ENCODE data around the gene HEATR3. TPM values are rescaled to one million over a fixed set of nuclear protein-coding genes. Genes with fewer than 3 reads are reported as not detected.

The HEATR3 gene
- total and polyA plus RNA-seq, 3 donors from 2014 or later: 13.5 to 51.2 (median 44.0) TPM

GRCh38 chr16:50072730-50073129 is 7.0 kb downstream of the HEATR3 start:
- intact Hi-C loops (cut with DNase I; ENCODE audit: low total_unique reads): no loop called here
- H3K4me3 ChIP-seq: no peak overlapping the region

DNA sequence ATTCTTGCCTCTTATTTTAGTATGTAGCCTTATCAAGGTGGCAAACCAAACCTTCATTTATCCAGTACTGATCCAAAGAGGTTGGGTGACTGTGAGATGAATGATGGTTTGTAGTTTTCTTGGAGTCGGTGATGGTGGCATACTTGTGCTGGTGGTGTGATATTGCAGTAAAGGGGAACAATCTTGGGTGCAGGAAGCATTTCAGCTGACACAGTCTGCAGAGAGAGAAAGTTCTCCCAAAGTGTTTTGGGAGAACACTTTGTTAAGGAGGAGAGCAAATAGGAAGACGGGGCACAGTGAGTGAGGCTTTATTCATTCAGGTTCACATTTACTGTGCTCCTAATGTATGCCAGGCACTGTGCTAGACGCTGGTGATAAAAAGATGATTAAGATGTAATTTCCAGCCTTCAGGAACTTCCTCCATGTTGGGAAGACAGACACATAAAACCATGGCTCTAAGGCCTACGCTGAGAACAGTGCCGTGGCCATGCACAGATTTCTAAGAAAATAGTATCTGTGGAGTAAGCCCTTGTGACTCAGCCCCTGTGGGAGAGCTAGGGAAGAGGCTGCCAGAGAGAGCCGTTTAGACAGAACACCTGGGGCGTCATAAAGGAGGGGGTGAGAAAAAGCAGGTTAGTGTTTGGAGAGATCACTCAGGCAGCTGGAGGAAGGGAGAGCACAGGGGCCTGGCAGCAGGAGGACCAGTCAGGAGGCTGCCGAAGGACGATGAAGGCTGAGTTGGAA is 13.8 kb downstream of the HEATR3 start:
- no peak for DNase-seq
- Histone ChIP-seq H3K27me3 (no peaks in the 10 kb centered on the region), H3K9me3 (no peaks in the 10 kb centered on the region), H3K36me3 (ENCODE audit: low read depth, missing control alignments) (no peaks in the 10 kb centered on the region), H3K4me1 (no peaks in the 10 kb centered on the region), H3K27ac (no peak overlapping the region), H3K4me3 (no peak overlapping the region)
- WGBS, 2 donors: 77 to 81% methylated on average over 9 of the region's 9 CpGs
- TF ChIP-seq CTCF (IDR thresholded peaks at IDR 0.05) (no peak), POLR2A (IDR thresholded peaks at IDR 0.05) (no peak)
- intact Hi-C loops (cut with DNase I; ENCODE audit: low total_unique reads): no loop called here

More at GRCh38 chr16:50072730-50073129, 7.0 kb downstream of the HEATR3 start:
- no peak for DNase-seq
- 90 to 95% methylated on average over 5 of the region's 5 CpGs for WGBS, 2 donors
- no peak for TF ChIP-seq POLR2A (IDR thresholded peaks at IDR 0.05)
- no peak for TF ChIP-seq CTCF (IDR thresholded peaks at IDR 0.05)
- Histone ChIP-seq H3K4me1 (peaks cover 7% of the 10 kb centered on the region), H3K9me3 (no peaks in the 10 kb centered on the region), H3K27me3 (no peaks in the 10 kb centered on the region), H3K36me3 (ENCODE audit: low read depth, missing control alignments) (no peaks in the 10 kb centered on the region), H3K27ac (no peak overlapping the region)

- Histone ChIP-seq H3K9me3 (no peaks in the 10 kb centered on the region), H3K36me3 (ENCODE audit: low read depth, missing control alignments) (no peaks in the 10 kb centered on the region), H3K4me1 (no peaks in the 10 kb centered on the region), H3K27ac (no peak overlapping the region), H3K27me3 (no peaks in the 10 kb centered on the region), H3K4me3 (no peak overlapping the region)
- DNase-seq: no peak
- intact Hi-C loops (cut with DNase I; ENCODE audit: low total_unique reads): no loop called here
- 81 to 83% methylated on average over 7 of the region's 7 CpGs for WGBS, 2 donors
- TF ChIP-seq CTCF (IDR thresholded peaks at IDR 0.05): no peak
These were observed 15.8 kb downstream of the HEATR3 start for GRCh38 chr16:50081428-50082018.

DNA sequence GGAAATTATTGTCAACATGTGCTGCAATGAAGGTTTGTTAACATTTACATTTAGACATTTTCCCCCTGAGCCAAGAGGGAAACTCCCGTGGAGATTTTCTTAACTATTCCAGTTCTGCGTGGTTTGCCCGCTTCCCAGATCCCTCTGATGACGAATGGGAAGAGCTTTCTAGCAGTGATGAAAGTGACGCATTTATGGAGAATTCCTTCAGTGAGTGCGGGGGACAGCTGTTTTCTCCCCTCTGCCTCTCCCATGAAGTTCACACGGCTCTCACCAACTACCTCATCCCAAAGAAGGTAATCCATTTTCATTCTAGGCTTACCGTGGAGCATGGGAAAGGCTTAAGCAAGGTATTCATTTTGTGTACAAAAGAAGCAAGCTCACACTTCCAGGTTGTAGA is 18.2 kb downstream of the HEATR3 start:
- intact Hi-C loops (cut with DNase I; ENCODE audit: low total_unique reads): no loop called here
- 90 to 91% methylated on average over 8 of the region's 8 CpGs for WGBS, 2 donors
- Histone ChIP-seq H3K4me1 (no peaks in the 10 kb centered on the region), H3K4me3 (no peak overlapping the region), H3K27me3 (no peaks in the 10 kb centered on the region), H3K27ac (no peak overlapping the region), H3K9me3 (no peaks in the 10 kb centered on the region), H3K36me3 (ENCODE audit: low read depth, missing control alignments) (no peaks in the 10 kb centered on the region)
- DNase-seq: no peak
- no peak for TF ChIP-seq CTCF (IDR thresholded peaks at IDR 0.05)
- no peak for TF ChIP-seq POLR2A (IDR thresholded peaks at IDR 0.05)

- no peaks in the 10 kb centered on the region for H3K36me3 ChIP-seq (ENCODE audit: low read depth, missing control alignments)
- intact Hi-C loops (cut with DNase I; ENCODE audit: low total_unique reads): no loop called here
- no peaks in the 10 kb centered on the region for H3K4me1 ChIP-seq
- no peak for TF ChIP-seq POLR2A (IDR thresholded peaks at IDR 0.05)
- TF ChIP-seq CTCF (IDR thresholded peaks at IDR 0.05): no peak
- no peak overlapping the region for H3K27ac ChIP-seq
- H3K27me3 ChIP-seq: no peaks in the 10 kb centered on the region
- H3K4me3 ChIP-seq: no peak overlapping the region
- DNase-seq: no peak
- WGBS, 2 donors: 92 to 96% methylated on average over 6 of the region's 6 CpGs
- H3K9me3 ChIP-seq: no peaks in the 10 kb centered on the region
These were observed 20.4 kb downstream of the HEATR3 start for GRCh38 chr16:50086176-50086575.
